IMR-90 (cell line): ENCODE results near the gene IQUB. TPM values are rescaled to one million over a fixed set of nuclear protein-coding genes. Genes with fewer than 3 reads are reported as not detected.

Experiments used
- ATAC-seq: fragments of 200-7000 bp; cut with Tn5 transposase; 2 replicates; pipeline ENCODE4 v1.9.1; 2020; ENCODE audit warnings: low read depth, mild to moderate bottlenecking, moderate library complexity
- BruUV-seq: library from RNA; stranded (reverse); fragments of 400-500 nt; replicated peaks from 2 replicates; lab custom pipeline; 2021; lab: Mats Ljungman, UMichigan
- CTCF ChIA-PET: fragments of 300-600 bp; formaldehyde crosslinking; extraction: SDS; loops from one replicate; lab custom pipeline; 2021; ENCODE audit warnings: antibody characterized with exemption; lab: Yijun Ruan, JAX
- POLR2A ChIA-PET: fragments of 300-600 bp; sonication (Branson Sonifier 250); formaldehyde crosslinking; loops from one replicate; lab custom pipeline; 2022; ENCODE audit warnings: antibody characterized with exemption; ENCODE audit not compliant: unreplicated experiment; lab: Charles Lee
- DNase-seq: peaks from one replicate; pipeline ENCODE4 v3.0.0; 2013
- H2AFZ ChIP-seq: replicated peaks from 2 replicates; pipeline ENCODE3; 2013; ENCODE audit warnings: low read length, mild to moderate bottlenecking; ENCODE audit not compliant: poor library complexity
- H2AK5ac ChIP-seq: 2 replicates; pipeline ENCODE4 v1.6.1; 2013; ENCODE audit warnings: low read depth, low read length, inconsistent platforms
- H2AK9ac ChIP-seq: replicated peaks from 2 replicates; pipeline ENCODE3; 2013; ENCODE audit warnings: mild to moderate bottlenecking, low read depth, low read length, moderate library complexity; ENCODE audit not compliant: poor library complexity
- H2BK120ac ChIP-seq: 2 replicates; pipeline ENCODE4 v1.6.1; 2013; ENCODE audit warnings: low read depth, low read length, inconsistent platforms
- H2BK15ac ChIP-seq: 3 replicates; pipeline ENCODE4 v1.6.1; 2013; ENCODE audit warnings: low read depth, low read length, inconsistent platforms
- H2BK20ac ChIP-seq: 2 replicates; pipeline ENCODE4 v1.6.1; 2013; ENCODE audit warnings: low read depth, mild to moderate bottlenecking, inconsistent platforms, low read length, moderate library complexity
- H2BK5ac ChIP-seq: 2 replicates; pipeline ENCODE4 v1.6.1; 2013; ENCODE audit warnings: mild to moderate bottlenecking, low read depth, low read length, inconsistent platforms; ENCODE audit not compliant: poor library complexity, severe bottlenecking
- H3K14ac ChIP-seq: replicated peaks from 2 replicates; pipeline ENCODE4 v1.6.1; 2013; ENCODE audit warnings: low read depth, low read length, inconsistent platforms
- H3K18ac ChIP-seq: 2 replicates; pipeline ENCODE4 v1.6.1; 2013; ENCODE audit warnings: low read depth, low read length, control low read depth
- H3K23ac ChIP-seq: 2 replicates; pipeline ENCODE4 v1.6.1; 2013; ENCODE audit warnings: low read depth, low read length, inconsistent platforms
- H3K27ac ChIP-seq: 2 replicates; pipeline ENCODE4 v1.5.1; 2013; ENCODE audit warnings: mild to moderate bottlenecking, control low read depth, low read length; ENCODE audit not compliant: insufficient read depth
- H3K27me3 ChIP-seq: 2 replicates; pipeline ENCODE4 v1.6.1; 2013; ENCODE audit warnings: low read length; ENCODE audit not compliant: control insufficient read depth, insufficient read depth
- H3K36me3 ChIP-seq: 2 replicates; pipeline ENCODE4 v1.6.1; 2013; ENCODE audit warnings: low read length, mixed read lengths; ENCODE audit not compliant: control insufficient read depth, insufficient read depth
- H3K4ac ChIP-seq: 2 replicates; pipeline ENCODE4 v1.6.1; 2013; ENCODE audit warnings: low read depth, low read length, inconsistent platforms
- H3K4me1 ChIP-seq: 2 replicates; pipeline ENCODE4 v1.6.1; 2013; ENCODE audit warnings: low read length, mixed read lengths; ENCODE audit not compliant: control insufficient read depth, insufficient read depth
- H3K4me2 ChIP-seq: 2 replicates; pipeline ENCODE4 v1.6.1; 2013; ENCODE audit warnings: low read depth, mild to moderate bottlenecking, control low read depth, low read length, moderate library complexity
- H3K4me3 ChIP-seq: 2 replicates; pipeline ENCODE4 v1.5.1; 2013; ENCODE audit warnings: low read depth, mild to moderate bottlenecking, control low read depth, low read length, moderate library complexity; ENCODE audit not compliant: insufficient read depth
- H3K56ac ChIP-seq: 2 replicates; pipeline ENCODE4 v1.6.1; 2013; ENCODE audit warnings: low read length, inconsistent platforms; ENCODE audit not compliant: insufficient read depth; ENCODE audit errors: extremely low read depth
- H3K79me1 ChIP-seq, 2 experiments: 2 replicates each; pipeline ENCODE4 v1.6.1; 2013; ENCODE audit warnings: low read length in 2 of 2, inconsistent platforms in 1 of 2, low read depth in 1 of 2
- H3K9ac ChIP-seq: 2 replicates; pipeline ENCODE4 v1.6.1; 2013; ENCODE audit warnings: low read depth, low read length, control low read depth
- H3K9me1 ChIP-seq: 2 replicates; pipeline ENCODE4 v1.6.1; 2013; ENCODE audit warnings: low read length, inconsistent platforms; ENCODE audit not compliant: insufficient read depth
- H3K9me3 ChIP-seq: 2 replicates; pipeline ENCODE4 v1.6.1; 2013; ENCODE audit warnings: low read length; ENCODE audit not compliant: control insufficient read depth, insufficient read depth
- H4K20me1 ChIP-seq: 2 replicates; pipeline ENCODE4 v1.6.1; 2013; ENCODE audit warnings: low read length, inconsistent platforms; ENCODE audit not compliant: insufficient read depth
- H4K5ac ChIP-seq: 2 replicates; pipeline ENCODE4 v1.6.1; 2013; ENCODE audit warnings: mild to moderate bottlenecking, low read depth, low read length, control low read depth
- H4K8ac ChIP-seq, 2 experiments: 2 replicates each; pipeline ENCODE4 v1.6.1; 2013; ENCODE audit warnings: low read depth in 2 of 2, low read length in 2 of 2, control low read depth in 1 of 2, inconsistent platforms in 1 of 2
- H4K91ac ChIP-seq: 2 replicates; pipeline ENCODE4 v1.6.1; 2013; ENCODE audit warnings: low read depth, low read length, inconsistent platforms; ENCODE audit not compliant: insufficient read depth
- BHLHE40 ChIP-seq: fragments of 150-350 bp; IDR thresholded peaks from 2 replicates; pipeline ENCODE4 v1.6.1; 2016; ENCODE audit warnings: mild to moderate bottlenecking, low read depth, low read length
- CEBPB ChIP-seq: IDR thresholded peaks from 2 replicates; pipeline ENCODE4 v1.6.1; 2012; ENCODE audit warnings: low read depth, low read length, improper control_type of control experiment
- CHD1 ChIP-seq: IDR thresholded peaks from 2 replicates; pipeline ENCODE4 v1.6.1; 2012; ENCODE audit warnings: low read depth, low read length, improper control_type of control experiment
- FOS ChIP-seq: fragments of 150-350 bp; IDR thresholded peaks from 2 replicates; pipeline ENCODE4 v1.6.1; 2016; ENCODE audit warnings: low read depth, low read length
- MAFK ChIP-seq: IDR thresholded peaks from 2 replicates; pipeline ENCODE4 v1.6.1; 2012; ENCODE audit warnings: low read depth, low read length, improper control_type of control experiment
- MAZ ChIP-seq: IDR thresholded peaks from 2 replicates; pipeline ENCODE4 v1.6.1; 2012; ENCODE audit warnings: low read depth, mild to moderate bottlenecking, low read length, improper control_type of control experiment, moderate library complexity, borderline replicate concordance
- MXI1 ChIP-seq: IDR thresholded peaks from 2 replicates; pipeline ENCODE4 v1.6.1; 2012; ENCODE audit warnings: low read depth, mild to moderate bottlenecking, low read length, moderate library complexity, borderline replicate concordance
- NFE2L2 ChIP-seq: fragments of 150-350 bp; IDR thresholded peaks from 2 replicates; pipeline ENCODE4 v1.6.1; 2016; ENCODE audit warnings: low read depth, mild to moderate bottlenecking, low read length
- POLR2A ChIP-seq: IDR thresholded peaks from 2 replicates; pipeline ENCODE4 v1.6.1; 2012; ENCODE audit warnings: mild to moderate bottlenecking, low read depth, low read length
- RAD21 ChIP-seq: IDR thresholded peaks from 2 replicates; pipeline ENCODE4 v1.6.1; 2012; ENCODE audit warnings: low read length, improper control_type of control experiment
- RCOR1 ChIP-seq: IDR thresholded peaks from 2 replicates; pipeline ENCODE4 v1.6.1; 2012; ENCODE audit warnings: mild to moderate bottlenecking, low read length, improper control_type of control experiment; ENCODE audit not compliant: insufficient replicate concordance
- RFX5 ChIP-seq: IDR thresholded peaks from 2 replicates; pipeline ENCODE4 v1.8.0; 2012; ENCODE audit warnings: low read depth, mild to moderate bottlenecking, low read length, moderate library complexity
- SMC3 ChIP-seq: fragments of 150-350 bp; IDR thresholded peaks from 2 replicates; pipeline ENCODE4 v1.6.1; 2016; ENCODE audit warnings: low read depth, mild to moderate bottlenecking, antibody characterized with exemption, low read length, moderate library complexity
- WGBS, 2 experiments: methylation state at CpG; one replicate each; pipeline versions ENCODE4 v1.1.5 to v1.1.7; 2013; ENCODE audit warnings: missing lambda C conversion rate in 2 of 2; ENCODE audit not compliant: insufficient read length in 1 of 2; ENCODE audit errors: extremely low coverage in 2 of 2; 5-methylcytosine and 5-hydroxymethylcytosine counted together
- dilution Hi-C: fragments of 300-500 bp; cut with HindIII; formaldehyde crosslinking; loops from one replicate; pipeline ENCODE4 v1.14.3; 2018; ENCODE audit warnings: low sequenced_read_pairs; ENCODE audit not compliant: unreplicated experiment
- in situ Hi-C: fragments of 300-500 bp; cut with MboI; formaldehyde crosslinking; loops from 3 replicates; pipeline ENCODE4 v1.14.3; 2019; ENCODE audit warnings: low sequenced_read_pairs, inconsistent platforms, mixed read lengths
- intact Hi-C: fragments of 100-400 bp; cut with micrococcal nuclease; formaldehyde crosslinking; loops from 2 replicates; pipeline ENCODE4 v1.10.0; 2022
- polyA plus RNA-seq, 3 experiments: library from polyadenylated mRNA; depleted of rRNA; stranded (reverse); fragments of >200 nt; gene quantifications; 2 replicates each; pipeline ENCODE4 v1.2.3, GENCODE V29; 2012; ENCODE audit warnings: low replicate concordance in 1 of 3
- total RNA-seq: library from RNA; depleted of rRNA; stranded (reverse); fragments of >200 nt; gene quantifications from 2 replicates; pipeline ENCODE4 v1.2.3, GENCODE V29; 2012
- TF ChIP-seq, protein P1 (sequence below): fragments of 150-350 bp; IDR thresholded peaks from 2 replicates; pipeline ENCODE4 v1.6.1; 2016; ENCODE audit warnings: low read depth, mild to moderate bottlenecking, low read length, moderate library complexity, borderline replicate concordance
- TF ChIP-seq, protein P2 (sequence below): fragments of 150-350 bp; IDR thresholded peaks from 2 replicates; pipeline ENCODE4 v1.6.1; 2017; ENCODE audit warnings: mild to moderate bottlenecking, antibody characterized with exemption, low read length, low read depth

Gene IQUB
- total and polyA plus RNA-seq, 2 of the 4 experiments (the other 2 are of a cell fraction) = 0.05 to 0.18 TPM

GRCh38 chr7:123538189-123538714 lies 3.9 kb upstream of the IQUB start:
- peaks cover 3% of the 10 kb centered on the region in 2 experiments; a peak in 2 of 4 replicates for H3K79me1 ChIP-seq
- H2AFZ ChIP-seq = no peak overlapping the region
- ATAC-seq = 0 out of 2 replicates have a peak, but pooled peaks have one; percentile 2
- intact Hi-C loops (no loop called here), in situ Hi-C loops (no loop called here), dilution Hi-C loops (no loop called here)
- H2AK5ac ChIP-seq = no peak overlapping the region
- ChIA-PET CTCF (no interaction called here), POLR2A (no interaction called here)
- H2BK120ac ChIP-seq = peak overlapping the region; percentile 19; the same call in 1 of the 2 replicates
- H3K56ac ChIP-seq = no peak overlapping the region
- BruUV-seq = no TSS peak
- H3K9me1 ChIP-seq = no peaks in the 10 kb centered on the region
- peak overlapping the region; percentile 12; the same call in 1 of the 3 replicates for H2BK15ac ChIP-seq
- no peaks in the 10 kb centered on the region for H3K9me3 ChIP-seq
- no peak overlapping the region for H3K9ac ChIP-seq
- DNase-seq = peak; percentile 90
- no peak overlapping the region for H2AK9ac ChIP-seq
- H3K4me1 ChIP-seq = peaks cover 5% of the 10 kb centered on the region; the same call in 1 of the 2 replicates
- H3K14ac ChIP-seq = no peak overlapping the region
- H4K91ac ChIP-seq = no peak overlapping the region
- peak overlapping the region; percentile 8; the same call in 1 of the 2 replicates for H3K4me2 ChIP-seq
- H4K5ac ChIP-seq = no peak overlapping the region
- peak overlapping the region; percentile 34 for H2BK5ac ChIP-seq
- H3K27ac ChIP-seq = no peak overlapping the region
- no peaks in the 10 kb centered on the region for H3K27me3 ChIP-seq
- no peaks in the 10 kb centered on the region for H4K20me1 ChIP-seq
- H3K4ac ChIP-seq = peak overlapping the region; percentile 48; the same call in 1 of the 2 replicates
- no peak overlapping the region for H3K4me3 ChIP-seq
- H3K18ac ChIP-seq = no peak overlapping the region
- WGBS, 2 experiments = no CpG with 5 or more reads among the region's 7 CpGs
- H2BK20ac ChIP-seq = peak overlapping the region; percentile 20; the same call in 1 of the 2 replicates
- no peak overlapping the region for H3K23ac ChIP-seq
- H4K8ac ChIP-seq = peak overlapping the region in 1 of 2 experiments; percentile 42; a peak in 1 of 4 replicates
- H3K36me3 ChIP-seq = 0 out of 2 replicates have a peak, but pooled peaks cover 3% of the 10 kb centered on the region
- no peak for TF ChIP-seq RAD21
- TF ChIP-seq CHD1 = no peak
- TF ChIP-seq FOS = peak; percentile 89
- TF ChIP-seq RFX5 = no peak
- TF ChIP-seq RCOR1 = no peak
- no peak for TF ChIP-seq MXI1
- TF ChIP-seq MAZ = no peak
- no peak for TF ChIP-seq CEBPB
- TF ChIP-seq NFE2L2 = peak; percentile 63; the same call in 1 of the 2 replicates
- peak; percentile 44; the same call in 1 of the 2 replicates for TF ChIP-seq BHLHE40
- TF ChIP-seq, protein P1, sequence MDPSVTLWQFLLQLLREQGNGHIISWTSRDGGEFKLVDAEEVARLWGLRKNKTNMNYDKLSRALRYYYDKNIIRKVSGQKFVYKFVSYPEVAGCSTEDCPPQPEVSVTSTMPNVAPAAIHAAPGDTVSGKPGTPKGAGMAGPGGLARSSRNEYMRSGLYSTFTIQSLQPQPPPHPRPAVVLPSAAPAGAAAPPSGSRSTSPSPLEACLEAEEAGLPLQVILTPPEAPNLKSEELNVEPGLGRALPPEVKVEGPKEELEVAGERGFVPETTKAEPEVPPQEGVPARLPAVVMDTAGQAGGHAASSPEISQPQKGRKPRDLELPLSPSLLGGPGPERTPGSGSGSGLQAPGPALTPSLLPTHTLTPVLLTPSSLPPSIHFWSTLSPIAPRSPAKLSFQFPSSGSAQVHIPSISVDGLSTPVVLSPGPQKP = no peak
- TF ChIP-seq POLR2A = no peak
- TF ChIP-seq, protein P2, sequence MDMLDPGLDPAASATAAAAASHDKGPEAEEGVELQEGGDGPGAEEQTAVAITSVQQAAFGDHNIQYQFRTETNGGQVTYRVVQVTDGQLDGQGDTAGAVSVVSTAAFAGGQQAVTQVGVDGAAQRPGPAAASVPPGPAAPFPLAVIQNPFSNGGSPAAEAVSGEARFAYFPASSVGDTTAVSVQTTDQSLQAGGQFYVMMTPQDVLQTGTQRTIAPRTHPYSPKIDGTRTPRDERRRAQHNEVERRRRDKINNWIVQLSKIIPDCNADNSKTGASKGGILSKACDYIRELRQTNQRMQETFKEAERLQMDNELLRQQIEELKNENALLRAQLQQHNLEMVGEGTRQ = no peak
- no peak; the same call in 1 of the 2 replicates for TF ChIP-seq MAFK
- no peak for TF ChIP-seq SMC3
